Airway epithelial cell (primary cell): Measurements from ENCODE around the gene TMC5. TPM values are rescaled to one million over a fixed set of nuclear protein-coding genes. Genes with fewer than 3 reads are reported as not detected.

ENCODE experiments used
- total RNA-seq: library from RNA; depleted of rRNA; stranded (reverse); fragments of >200 nt; gene quantifications from 2 replicates; pipeline ENCODE4 v1.2.3, GENCODE V29; 2015

TMC5 gene
- total RNA-seq: 0.21 and 0.46 TPM in 2 replicates

GRCh38 chr16:19417640-19418039, at the start of gene TMC5:
TSS of gene TMC5 (plus strand) at chr16:19417883. CDS start at chr16:19440039, 22,156 bp downstream.

GRCh38 chr16:19521471-19522396, 104.1 kb downstream of the TMC5 start, which contains the start of gene GDE1:
TSS of gene GDE1 (minus strand) at chr16:19522098. CDS start at chr16:19521964, 134 bp downstream.

DNA sequence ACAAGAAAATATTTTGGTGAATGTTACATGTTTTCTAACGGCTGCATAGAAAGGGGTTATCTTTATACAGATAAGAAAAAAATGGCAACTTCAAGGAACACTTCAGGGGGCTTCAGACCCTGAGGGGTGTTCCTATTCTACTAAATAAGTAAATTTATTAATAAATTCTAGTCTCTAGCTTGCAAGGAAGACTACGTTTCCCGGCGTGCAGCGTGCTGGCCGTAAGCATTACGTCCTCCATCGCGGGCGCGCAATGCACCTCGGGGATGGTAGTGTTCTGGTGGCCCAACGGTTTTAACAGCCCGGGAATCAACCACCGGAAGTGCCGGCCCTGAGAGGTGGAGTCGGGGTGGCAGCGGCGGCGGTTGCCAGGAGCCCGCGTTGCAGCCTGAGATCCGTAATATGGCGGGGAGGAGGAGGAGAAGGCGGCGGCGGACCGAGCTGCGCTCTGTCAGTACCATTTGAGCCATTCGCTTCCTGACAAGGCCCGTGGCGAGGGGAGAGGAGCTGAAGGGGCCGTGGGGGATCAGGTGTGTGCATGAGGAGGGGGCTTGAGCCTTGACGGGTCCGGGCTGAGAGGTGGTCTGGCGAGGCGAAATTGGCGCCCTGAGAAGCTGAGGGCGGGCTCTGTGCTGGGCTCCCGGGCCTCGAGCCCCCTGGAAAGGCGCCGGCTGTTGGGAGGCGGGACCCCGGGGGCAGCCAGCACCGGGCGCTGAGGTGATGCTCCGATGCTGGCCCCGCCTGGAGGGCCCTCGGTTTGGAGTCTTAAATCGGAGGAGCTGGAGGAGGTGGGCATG, 106.1 kb downstream of the TMC5 start, which contains the start of gene CCP110:
TSS of gene CCP110 (plus strand) at position 384 of the 797 bp plus-strand sequence. CDS start 3,940 bp downstream, outside the sequence.

Other genes starting within 250 kb of the TMC5 start
- gene SYT17, start 249.6 kb upstream of the TMC5 start, total RNA-seq: 0.51 and 3.0 TPM in 2 replicates
- not detected in 2 replicates for gene CLEC19A, start 132.2 kb upstream of the TMC5 start, total RNA-seq
- gene GDE1, start 104.2 kb downstream of the TMC5 start, total RNA-seq: 59.7 and 71.1 TPM in 2 replicates
- gene CCP110, start 106.1 kb downstream of the TMC5 start, total RNA-seq: 3.8 and 7.8 TPM in 2 replicates
- gene VPS35L, start 137.8 kb downstream of the TMC5 start, total RNA-seq: 23.2 and 26.1 TPM in 2 replicates